Astrocyte of the spinal cord (primary cell): ENCODE results near the gene CCDC121.
"Not testable (repeated sequence)": the region's sequence is repeated elsewhere in the genome, so short reads cannot be mapped to it uniquely, and the experiment has no call there.

Experiments
- DNase-seq: peaks from one replicate; pipeline ENCODE4 v3.0.0; 2011; ENCODE audit warnings: low read depth, low spot score
- H3K4me3 ChIP-seq: 2 replicates; pipeline ENCODE4 v1.5.1; 2011; ENCODE audit warnings: low read depth, mild to moderate bottlenecking, low read length, moderate library complexity
- CTCF ChIP-seq: IDR thresholded peaks from 2 replicates; pipeline ENCODE4 v1.5.1; 2012; ENCODE audit warnings: low read depth, mild to moderate bottlenecking, low read length, inconsistent platforms
- in situ Hi-C: cut with HindIII; loops from 2 replicates; pipeline ENCODE4 v1.10.0; 2017; ENCODE audit warnings: low sequenced_read_pairs

CCDC121 gene

DNA sequence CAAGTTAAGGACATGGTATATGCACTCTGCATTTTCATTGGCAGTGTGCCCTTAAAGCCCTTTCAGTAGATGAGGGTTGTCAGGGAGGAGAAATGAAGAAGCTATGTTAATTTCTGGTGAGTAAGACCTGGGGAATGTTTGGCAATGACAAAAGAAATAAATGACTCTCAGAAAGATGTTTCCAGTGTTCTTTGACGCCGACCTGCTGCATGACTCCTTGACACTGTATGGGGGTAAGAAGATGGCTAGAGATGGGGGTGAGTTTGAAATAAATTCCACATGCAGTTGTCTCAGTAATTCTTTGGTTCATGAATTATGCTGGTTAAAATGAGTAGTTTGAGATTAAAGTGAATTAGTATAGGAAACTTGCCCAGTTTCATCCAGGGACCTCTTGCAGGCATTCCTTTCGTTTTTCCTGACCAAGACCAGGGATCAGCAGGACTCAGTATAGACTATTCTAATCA, 5.9 kb downstream of the CCDC121 start:
- in situ Hi-C loops = no loop called here
- H3K4me3 ChIP-seq = no peak overlapping the region
- TF ChIP-seq CTCF = no peak
- DNase-seq = peak; percentile 90

DNA sequence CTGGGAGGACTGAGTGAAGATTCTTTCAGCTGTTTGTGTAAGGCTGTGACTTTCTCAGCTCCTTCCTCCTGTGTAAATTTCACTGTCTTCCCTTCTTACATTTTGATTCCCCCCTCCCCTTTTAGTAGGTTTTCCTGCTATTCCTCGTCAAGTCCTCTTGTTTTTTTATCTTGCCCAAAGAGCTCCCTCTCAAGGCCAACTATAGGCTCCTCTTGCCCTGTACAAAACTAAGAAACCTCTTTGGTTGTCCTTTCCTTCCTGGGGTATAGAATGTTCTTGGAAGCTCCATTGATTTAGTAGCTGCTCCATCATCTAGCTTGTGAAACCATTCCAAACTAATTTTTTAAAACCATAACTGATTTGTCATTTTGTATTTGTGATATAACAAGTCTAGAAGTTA, 7.3 kb downstream of the CCDC121 start:
- H3K4me3 ChIP-seq = no peak overlapping the region
- peak; percentile 17 for TF ChIP-seq CTCF
- in situ Hi-C loops = no loop called here
- DNase-seq = no peak

- DNase-seq = no peak
- no peak for TF ChIP-seq CTCF
- H3K4me3 ChIP-seq = no peak overlapping the region
- in situ Hi-C loops = no loop called here
These were observed 13.5 kb downstream of the CCDC121 start for GRCh38 chr2:27615316-27615715.

- no peak for TF ChIP-seq CTCF
These were observed 14.8 kb downstream of the CCDC121 start for GRCh38 chr2:27613985-27614384.

DNA sequence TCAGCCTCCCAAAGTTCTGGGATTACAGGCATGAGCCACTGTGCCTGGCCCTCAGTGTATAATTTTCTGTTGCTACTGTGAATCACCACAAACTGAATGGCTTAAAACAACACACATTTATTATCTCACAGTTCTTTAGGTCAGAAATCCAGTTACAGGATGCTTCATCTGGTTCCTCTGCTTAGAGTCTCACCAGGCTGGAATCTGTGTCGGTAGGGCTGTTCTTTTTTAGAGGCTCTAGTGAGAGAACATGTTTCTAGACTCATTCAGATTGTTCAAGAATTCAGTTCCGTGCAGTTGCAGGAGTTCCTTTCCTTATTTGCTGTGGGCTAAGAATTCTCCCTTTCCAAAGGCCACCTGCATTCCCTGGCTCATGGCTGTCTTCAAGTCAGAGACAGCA, 22.2 kb downstream of the CCDC121 start:
- H3K4me3 ChIP-seq = no peak overlapping the region
- in situ Hi-C loops = no loop called here
- peak; percentile 72 for DNase-seq
- TF ChIP-seq CTCF = no peak

More at GRCh38 chr2:27613985-27614384, 14.8 kb downstream of the CCDC121 start:
- DNase-seq = no peak
- in situ Hi-C loops = no loop called here
- no peak overlapping the region for H3K4me3 ChIP-seq

DNA sequence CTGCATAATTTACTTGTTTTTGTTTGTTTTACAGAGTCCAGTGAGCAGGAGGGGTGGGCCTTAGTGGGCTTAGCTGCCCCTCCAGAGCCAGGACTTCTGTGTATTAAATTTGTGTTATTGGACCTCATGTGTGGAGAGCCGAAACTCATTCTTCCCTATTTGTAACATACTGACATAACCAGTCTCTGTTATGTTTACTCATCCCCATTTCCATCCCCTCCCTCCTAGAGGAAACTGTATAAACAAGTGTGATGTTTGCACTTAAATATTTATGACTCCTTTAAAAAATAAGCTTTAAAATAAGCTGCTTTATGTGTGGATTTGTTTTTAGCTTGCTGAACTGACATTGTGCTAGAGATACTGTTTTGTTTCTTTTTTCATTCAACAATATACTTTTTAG, 32.2 kb downstream of the CCDC121 start:
- TF ChIP-seq CTCF = no peak
- H3K4me3 ChIP-seq = no peak overlapping the region
- DNase-seq = no peak
- in situ Hi-C loops = no loop called here

GRCh38 chr2:27595412-27595811, 33.4 kb downstream of the CCDC121 start:
- H3K4me3 ChIP-seq, DNase-seq, in situ Hi-C loops: not testable (repeated sequence)

- in situ Hi-C loops, H3K4me3 ChIP-seq, DNase-seq: not testable (repeated sequence)
These were observed 34.6 kb downstream of the CCDC121 start for GRCh38 chr2:27594020-27594703.
